ENCODE results near the gene TBC1D21.

- TF ChIP-seq CTCF (IDR thresholded peaks at IDR 0.05), result no peak
- TF ChIP-seq EZH2 (IDR thresholded peaks at IDR 0.05), result no peak
- no peak for TF ChIP-seq EZH2phosphoT487 (IDR thresholded peaks at IDR 0.05)
These were observed 33.5 kb upstream of the TBC1D21 start for GRCh38 chr15:73839699-73840377.

Measured in neural progenitor cell (in vitro differentiated cells).